Lower lobe of right lung (tissue), 2 donors: ENCODE measurements around the gene UVRAG. TPM values are rescaled to one million over a fixed set of nuclear protein-coding genes. Genes with fewer than 3 reads are reported as not detected.

Source experiments
- ATAC-seq, 2 donors: fragments of 200-7000 bp; cut with Tn5 transposase; one replicate each; pipeline ENCODE4 v1.9.1; 2020 to 2022; ENCODE audit warnings: mild to moderate bottlenecking in 2 of 2, moderate library complexity in 2 of 2
- DNase-seq: peaks from one replicate; pipeline ENCODE4 v3.0.0-alpha.2; 2020
- H3K27ac ChIP-seq: fragments of 200-600 bp; one replicate; pipeline ENCODE4 v1.8.0; 2022
- H3K27me3 ChIP-seq: fragments of 200-600 bp; one replicate; pipeline ENCODE4 v1.8.0; 2022; ENCODE audit warnings: low read depth
- H3K36me3 ChIP-seq: fragments of 200-600 bp; one replicate; pipeline ENCODE4 v1.8.0; 2022; ENCODE audit warnings: mild to moderate bottlenecking
- H3K4me1 ChIP-seq: fragments of 200-600 bp; one replicate; pipeline ENCODE4 v1.8.0; 2022
- H3K4me3 ChIP-seq: fragments of 200-600 bp; one replicate; pipeline ENCODE4 v1.8.0; 2022; ENCODE audit warnings: mild to moderate bottlenecking
- H3K9me3 ChIP-seq: fragments of 200-600 bp; one replicate; pipeline ENCODE4 v1.8.0; 2022
- CTCF ChIP-seq: fragments of 200-600 bp; IDR thresholded peaks from one replicate; pipeline ENCODE4 v1.8.0; 2022; ENCODE audit warnings: antibody characterized with exemption, mild to moderate bottlenecking
- intact Hi-C: fragments of 100-400 bp; cut with DNase I; formaldehyde crosslinking; loops from one replicate; pipeline ENCODE4 v1.11.0; 2022
- total RNA-seq: library from RNA; stranded (reverse); fragmentation: NEBNext Ultra II Directional; extraction: Animal tissue kit (Norgen Biotek cat#: 25700); gene quantifications from one replicate; pipeline ENCODE4 v1.2.1, GENCODE V29; 2021
- donor health status: DM: no; HTN: yes; CAD: no; lungs with severe emphysema.

The UVRAG gene
- total RNA-seq, 1 donor from 2014 or later: 36.0 TPM

GRCh38 chr11:76041208-76041607, 226.2 kb downstream of the UVRAG start:
- intact Hi-C loops: no loop called here
- H3K4me1 ChIP-seq: no peaks in the 10 kb centered on the region
- no peak overlapping the region for H3K4me3 ChIP-seq
- no peak for TF ChIP-seq CTCF
- ATAC-seq: no peak
- H3K27ac ChIP-seq: no peak overlapping the region
- no peaks in the 10 kb centered on the region for H3K27me3 ChIP-seq
- H3K36me3 ChIP-seq: no peaks in the 10 kb centered on the region
- DNase-seq: no peak
- no peaks in the 10 kb centered on the region for H3K9me3 ChIP-seq

- no peak for DNase-seq
- no peaks in the 10 kb centered on the region for H3K4me1 ChIP-seq
- no peak for TF ChIP-seq CTCF
- H3K27ac ChIP-seq: no peak overlapping the region
- H3K36me3 ChIP-seq: no peaks in the 10 kb centered on the region
- ATAC-seq: no peak
- intact Hi-C loops: no loop called here
- no peak overlapping the region for H3K4me3 ChIP-seq
- no peaks in the 10 kb centered on the region for H3K9me3 ChIP-seq
- H3K27me3 ChIP-seq: no peaks in the 10 kb centered on the region
These were observed 229.8 kb downstream of the UVRAG start for GRCh38 chr11:76044750-76045320.

GRCh38 chr11:76047231-76047630, 232.2 kb downstream of the UVRAG start:
- Histone ChIP-seq H3K4me3 (no peak overlapping the region), H3K27me3 (no peaks in the 10 kb centered on the region), H3K27ac (no peak overlapping the region), H3K4me1 (no peaks in the 10 kb centered on the region), H3K9me3 (no peaks in the 10 kb centered on the region), H3K36me3 (no peaks in the 10 kb centered on the region)
- no peak for ATAC-seq
- DNase-seq: no peak
- intact Hi-C loops: no loop called here
- no peak for TF ChIP-seq CTCF

GRCh38 chr11:76047766-76048165, 232.8 kb downstream of the UVRAG start:
- no peak for DNase-seq
- H3K4me3 ChIP-seq: no peak overlapping the region
- intact Hi-C loops: no loop called here
- no peaks in the 10 kb centered on the region for H3K4me1 ChIP-seq
- H3K9me3 ChIP-seq: no peaks in the 10 kb centered on the region
- no peak for TF ChIP-seq CTCF
- ATAC-seq: no peak
- no peaks in the 10 kb centered on the region for H3K27me3 ChIP-seq
- H3K36me3 ChIP-seq: no peaks in the 10 kb centered on the region
- no peak overlapping the region for H3K27ac ChIP-seq

- Histone ChIP-seq H3K9me3 (no peaks in the 10 kb centered on the region), H3K27me3 (no peaks in the 10 kb centered on the region), H3K27ac (no peak overlapping the region), H3K4me3 (no peak overlapping the region), H3K36me3 (no peaks in the 10 kb centered on the region), H3K4me1 (no peaks in the 10 kb centered on the region)
- no peak for ATAC-seq
- no peak for DNase-seq
- TF ChIP-seq CTCF: no peak
- intact Hi-C loops: no loop called here
These were observed 233.8 kb downstream of the UVRAG start for GRCh38 chr11:76048763-76049162.

- Histone ChIP-seq H3K27me3 (no peaks in the 10 kb centered on the region), H3K9me3 (no peaks in the 10 kb centered on the region), H3K36me3 (no peaks in the 10 kb centered on the region), H3K4me3 (no peak overlapping the region), H3K4me1 (no peaks in the 10 kb centered on the region), H3K27ac (no peak overlapping the region)
- ATAC-seq (no peak), DNase-seq (no peak)
- intact Hi-C loops: no loop called here
- TF ChIP-seq CTCF: no peak
These were observed 234.5 kb downstream of the UVRAG start for GRCh38 chr11:76049511-76049910.
